Panc1 (cell line): ENCODE results near the gene ARRDC2. TPM values are rescaled to one million over a fixed set of nuclear protein-coding genes. Genes with fewer than 3 reads are reported as not detected.

Source experiments
- ATAC-seq: fragments of 200-7000 bp; cut with Tn5 transposase; 2 replicates; pipeline ENCODE4 v1.9.1; 2020; ENCODE audit warnings: mild to moderate bottlenecking, moderate library complexity
- Bru-seq: library from RNA; stranded (reverse); fragments of 400-500 nt; gene quantifications from one replicate; lab custom pipeline; 2021; lab: Mats Ljungman, UMichigan
- BruChase-seq, 2 experiments: library from RNA; stranded (reverse); fragments of 400-500 nt; gene quantifications; one replicate each; lab custom pipeline; 2021; lab: Mats Ljungman, UMichigan
- BruUV-seq: library from RNA; stranded (reverse); fragments of 400-500 nt; replicated peaks from 2 replicates; lab custom pipeline; 2021; lab: Mats Ljungman, UMichigan
- CTCF ChIA-PET: fragments of 300-600 bp; sonication (Branson Sonifier 250); formaldehyde crosslinking; loops from one replicate; lab custom pipeline; 2022; ENCODE audit warnings: antibody characterized with exemption; lab: Charles Lee
- POLR2A ChIA-PET: fragments of 300-600 bp; sonication (Branson Sonifier 250); formaldehyde crosslinking; loops from one replicate; lab custom pipeline; 2022; ENCODE audit warnings: antibody characterized with exemption; lab: Charles Lee
- DNase-seq: peaks from one replicate; pipeline ENCODE4 v3.0.0-alpha.2; 2010; ENCODE audit warnings: low read depth, low spot score
- H3K27ac ChIP-seq: 2 replicates; pipeline ENCODE4 v1.5.1; 2011; ENCODE audit warnings: mild to moderate bottlenecking, low read length, inconsistent platforms
- H3K27me3 ChIP-seq: fragments of 200-500 bp; sonication (Bioruptor generic); 2 replicates; pipeline ENCODE4 v1.6.0; 2014; ENCODE audit warnings: low read length, inconsistent platforms; ENCODE audit not compliant: control insufficient read depth, insufficient read depth
- H3K36me3 ChIP-seq: fragments of 200-500 bp; sonication (Bioruptor generic); 2 replicates; pipeline ENCODE4 v1.5.1; 2014; ENCODE audit warnings: inconsistent platforms, mild to moderate bottlenecking, low read length, moderate library complexity; ENCODE audit not compliant: control insufficient read depth, insufficient read depth
- H3K4me1 ChIP-seq: 2 replicates; pipeline ENCODE4 v1.5.1; 2011; ENCODE audit warnings: inconsistent platforms, mild to moderate bottlenecking, low read length, moderate library complexity; ENCODE audit not compliant: control insufficient read depth, insufficient read depth
- H3K4me3 ChIP-seq, 2 experiments: 2 replicates each; pipeline ENCODE4 v1.5.1; 2011 to 2012; ENCODE audit warnings: low read depth in 2 of 2, low read length in 2 of 2, mild to moderate bottlenecking in 2 of 2, inconsistent platforms in 1 of 2, moderate library complexity in 1 of 2
- H3K9me3 ChIP-seq: fragments of 200-500 bp; sonication (Bioruptor generic); 2 replicates; pipeline ENCODE4 v1.5.1; 2014; ENCODE audit warnings: low read depth, mild to moderate bottlenecking, inconsistent platforms, low read length, moderate library complexity; ENCODE audit not compliant: control insufficient read depth, insufficient read depth
- CTCF ChIP-seq: fragments of 450-650 bp; IDR thresholded peaks from 2 replicates; pipeline ENCODE4 v1.5.1; 2017; ENCODE audit warnings: mild to moderate bottlenecking
- POLR2AphosphoS5 ChIP-seq: IDR thresholded peaks from 2 replicates; pipeline ENCODE4 v1.6.1; 2012; ENCODE audit warnings: mild to moderate bottlenecking, low read depth, low read length, moderate library complexity
- SIN3A ChIP-seq: IDR thresholded peaks from 2 replicates; pipeline ENCODE4 v1.6.1; 2012; ENCODE audit warnings: low read depth, mild to moderate bottlenecking, low read length, moderate library complexity, borderline replicate concordance; ENCODE audit not compliant: insufficient read depth
- TCF7L2 ChIP-seq: IDR thresholded peaks from 2 replicates; pipeline ENCODE4 v1.6.1; 2011; ENCODE audit warnings: mild to moderate bottlenecking, low read depth, low read length, inconsistent platforms
- in situ Hi-C: cut with HindIII; loops from 2 replicates; pipeline ENCODE4 v1.10.0; 2016; ENCODE audit warnings: low sequenced_read_pairs, low pct_unique_long_range_greater_than_20kb
- intact Hi-C: fragments of 100-400 bp; cut with micrococcal nuclease; formaldehyde crosslinking; loops from one replicate; pipeline ENCODE4 v1.10.0; 2022; ENCODE audit not compliant: unreplicated experiment
- long read RNA-seq: library from polyadenylated mRNA; unstranded; transcript quantifications from one replicate; pipeline ENCODE4 v2.0.0, GENCODE V29; 2021; ENCODE audit not compliant: unreplicated experiment
- polyA plus RNA-seq: library from polyadenylated mRNA; unstranded; fragments of >200 nt; gene quantifications from one replicate; pipeline ENCODE4 v1.2.1, GENCODE V29; 2012; ENCODE audit warnings: missing spikeins; ENCODE audit not compliant: insufficient read length
- total RNA-seq: library from RNA; stranded (reverse); gene quantifications from one replicate; pipeline ENCODE4 v1.2.1, GENCODE V29; 2021; ENCODE audit not compliant: unreplicated experiment
- TF ChIP-seq, protein P1 (sequence below), 2 experiments: IDR thresholded peaks; 2 replicates each; pipeline ENCODE4 v1.6.1; 2011 to 2012; ENCODE audit warnings: low read depth in 2 of 2, control low read depth in 1 of 2, low read length in 1 of 2, mild to moderate bottlenecking in 1 of 2, moderate library complexity in 1 of 2; ENCODE audit not compliant: insufficient read depth in 1 of 2

ARRDC2 gene
- total RNA-seq: 21.4 TPM
- polyA plus RNA-seq: 25.6 TPM
- Bru-seq, nascent RNA: percentile 56 among the genes with signal in this experiment
- BruChase-seq, experiment 1, labeled RNA remaining after a 2-hour chase: percentile 60 among the genes with signal in this experiment
- percentile 57 among the genes with signal in this experiment for BruChase-seq, experiment 2, labeled RNA remaining after a 6-hour chase
- long read RNA-seq, transcript ARRDC2-202 (8 exons, 2,528 nt): major isoform, 41 of 67 reads
- long read RNA-seq, partial matches to known transcripts: 13 of 67 reads
- long read RNA-seq, other reads (novel, unspliced or antisense): 11 of 67 reads

DNA sequence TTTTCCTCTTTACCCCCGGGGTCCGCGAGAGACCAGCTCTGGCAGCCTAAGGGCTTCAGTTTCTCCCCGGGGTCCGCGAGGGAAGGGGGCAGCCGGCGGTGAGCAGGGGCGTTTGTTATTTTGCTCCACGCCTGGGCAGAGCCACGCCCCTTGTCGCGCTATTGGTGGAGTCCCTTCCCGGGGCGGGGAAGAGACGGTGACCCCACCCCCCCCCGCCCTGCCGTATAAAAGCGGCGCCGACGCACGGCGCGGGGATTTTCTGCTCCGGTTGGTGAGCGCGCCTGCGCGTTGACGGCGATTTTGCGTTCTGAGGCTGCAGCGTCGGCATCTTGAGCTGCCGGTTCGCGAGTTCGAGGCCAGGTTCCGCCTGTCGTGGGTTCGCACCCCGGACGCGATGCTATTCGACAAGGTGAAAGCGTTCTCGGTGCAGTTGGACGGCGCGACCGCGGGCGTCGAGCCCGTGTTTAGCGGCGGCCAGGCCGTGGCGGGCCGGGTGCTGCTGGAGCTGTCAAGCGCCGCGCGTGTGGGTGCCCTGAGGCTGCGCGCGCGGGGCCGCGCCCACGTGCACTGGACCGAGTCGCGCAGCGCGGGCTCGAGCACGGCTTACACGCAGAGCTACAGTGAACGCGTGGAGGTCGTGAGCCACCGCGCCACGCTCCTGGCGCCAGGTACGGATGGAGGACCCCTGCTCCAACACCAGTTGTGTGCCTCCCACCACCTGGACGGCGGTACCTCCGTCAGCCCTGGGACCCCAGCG, at the start of gene ARRDC2:
Gene ARRDC2, plus strand, starts transcription at position 254 of the 757 bp plus-strand sequence. Its CDS starts 141 bp downstream, at position 395.
- POLR2A ChIA-PET: interaction anchor here (0.5 to 0.6 kb wide), 2 partner anchors 144 to 147 kb away, joined by 4 to 6 read pairs; no protein-coding TSS in a partner anchor
- CTCF ChIA-PET: interaction anchor here (0.6 kb wide), 3 partner anchors 52 to 218 kb away, joined by 4 to 5 read pairs (median 5); no protein-coding TSS in a partner anchor
- no TSS peak for BruUV-seq
- TF ChIP-seq CTCF (no peak), SIN3A (no peak), TCF7L2 (no peak), POLR2AphosphoS5 (0 out of 2 replicates have a peak, but pooled peaks have one; percentile 25)
- TF ChIP-seq, protein P1, sequence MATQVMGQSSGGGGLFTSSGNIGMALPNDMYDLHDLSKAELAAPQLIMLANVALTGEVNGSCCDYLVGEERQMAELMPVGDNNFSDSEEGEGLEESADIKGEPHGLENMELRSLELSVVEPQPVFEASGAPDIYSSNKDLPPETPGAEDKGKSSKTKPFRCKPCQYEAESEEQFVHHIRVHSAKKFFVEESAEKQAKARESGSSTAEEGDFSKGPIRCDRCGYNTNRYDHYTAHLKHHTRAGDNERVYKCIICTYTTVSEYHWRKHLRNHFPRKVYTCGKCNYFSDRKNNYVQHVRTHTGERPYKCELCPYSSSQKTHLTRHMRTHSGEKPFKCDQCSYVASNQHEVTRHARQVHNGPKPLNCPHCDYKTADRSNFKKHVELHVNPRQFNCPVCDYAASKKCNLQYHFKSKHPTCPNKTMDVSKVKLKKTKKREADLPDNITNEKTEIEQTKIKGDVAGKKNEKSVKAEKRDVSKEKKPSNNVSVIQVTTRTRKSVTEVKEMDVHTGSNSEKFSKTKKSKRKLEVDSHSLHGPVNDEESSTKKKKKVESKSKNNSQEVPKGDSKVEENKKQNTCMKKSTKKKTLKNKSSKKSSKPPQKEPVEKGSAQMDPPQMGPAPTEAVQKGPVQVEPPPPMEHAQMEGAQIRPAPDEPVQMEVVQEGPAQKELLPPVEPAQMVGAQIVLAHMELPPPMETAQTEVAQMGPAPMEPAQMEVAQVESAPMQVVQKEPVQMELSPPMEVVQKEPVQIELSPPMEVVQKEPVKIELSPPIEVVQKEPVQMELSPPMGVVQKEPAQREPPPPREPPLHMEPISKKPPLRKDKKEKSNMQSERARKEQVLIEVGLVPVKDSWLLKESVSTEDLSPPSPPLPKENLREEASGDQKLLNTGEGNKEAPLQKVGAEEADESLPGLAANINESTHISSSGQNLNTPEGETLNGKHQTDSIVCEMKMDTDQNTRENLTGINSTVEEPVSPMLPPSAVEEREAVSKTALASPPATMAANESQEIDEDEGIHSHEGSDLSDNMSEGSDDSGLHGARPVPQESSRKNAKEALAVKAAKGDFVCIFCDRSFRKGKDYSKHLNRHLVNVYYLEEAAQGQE (IDR thresholded peaks at IDR 0.05; ENCODE audit: insufficient read depth in 1 of 2, low read depth in 2 of 2, low read length in 1 of 2): no peak
- Histone ChIP-seq H3K9me3 (no peaks in the 10 kb centered on the region), H3K36me3 (no peaks in the 10 kb centered on the region), H3K4me1 (peaks cover 11% of the 10 kb centered on the region), H3K27ac (peak within 1 kb of the TSS; percentile 69; the same call in 1 of the 2 replicates), H3K27me3 (no peaks in the 10 kb centered on the region), H3K4me3 (peak within 1 kb of the TSS; percentile 39 to 51)
- DNase-seq (no peak), ATAC-seq (peak; percentile 85)
- in situ Hi-C loops (no loop called here), intact Hi-C loops (loop anchor here (1.0 kb wide), 1 partner anchor 50 kb away; no protein-coding TSS in a partner anchor)

DNA sequence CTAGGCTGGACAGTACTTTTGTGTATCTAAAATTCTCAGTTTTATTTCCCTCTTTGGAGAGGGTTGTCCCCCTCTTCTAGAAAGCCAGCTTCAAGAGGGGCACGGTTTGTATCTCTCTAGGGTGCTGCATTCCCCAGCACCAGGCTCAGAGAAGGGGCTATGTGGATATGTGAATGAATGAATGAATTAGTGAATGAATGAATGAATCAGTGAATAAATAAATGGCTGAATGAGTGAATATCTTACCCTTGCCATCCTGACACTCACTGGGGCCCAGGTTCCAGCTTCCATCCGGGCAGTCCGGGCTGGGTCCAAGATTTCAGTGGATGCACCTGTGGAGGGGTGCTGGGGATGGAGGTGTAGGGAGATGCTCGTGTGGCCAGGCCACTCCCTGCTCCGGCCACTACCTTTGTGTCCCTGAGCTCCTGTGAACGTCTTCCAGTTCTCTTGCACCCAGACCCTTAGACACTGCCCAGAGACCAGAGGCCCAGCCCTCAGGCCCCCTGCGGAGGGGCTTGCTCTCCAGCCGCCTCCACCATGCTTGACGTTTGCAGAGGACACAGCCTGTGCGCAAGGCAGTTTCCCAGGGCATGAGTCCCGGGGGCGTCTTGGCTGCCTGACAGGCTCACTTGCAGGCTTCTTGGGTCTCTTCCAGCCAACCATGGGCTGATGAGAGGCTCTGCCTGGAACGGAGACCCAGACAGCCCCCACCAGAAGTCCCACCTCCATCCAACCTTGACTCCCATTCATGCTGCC, 43.9 kb upstream of the ARRDC2 start:
- Histone ChIP-seq H3K27me3 (no peaks in the 10 kb centered on the region; the same call in 1 of the 2 replicates), H3K36me3 (no peaks in the 10 kb centered on the region), H3K27ac (no peak overlapping the region), H3K9me3 (no peaks in the 10 kb centered on the region), H3K4me1 (no peaks in the 10 kb centered on the region), H3K4me3 (no peak overlapping the region)
- DNase-seq (no peak), ATAC-seq (no peak)
- no peak for TF ChIP-seq SIN3A
- TF ChIP-seq CTCF: no peak
- TF ChIP-seq TCF7L2: no peak
- TF ChIP-seq POLR2AphosphoS5: no peak
- TF ChIP-seq, protein P1 (IDR thresholded peaks at IDR 0.05; ENCODE audit: insufficient read depth in 1 of 2, low read depth in 2 of 2, low read length in 1 of 2): no peak
- ChIA-PET CTCF (no interaction called here), POLR2A (no interaction called here)
- in situ Hi-C loops (no loop called here), intact Hi-C loops (no loop called here)
- BruUV-seq: no TSS peak
